ENCODE measurements around the gene LCN1.

LCN1 gene

DNA sequence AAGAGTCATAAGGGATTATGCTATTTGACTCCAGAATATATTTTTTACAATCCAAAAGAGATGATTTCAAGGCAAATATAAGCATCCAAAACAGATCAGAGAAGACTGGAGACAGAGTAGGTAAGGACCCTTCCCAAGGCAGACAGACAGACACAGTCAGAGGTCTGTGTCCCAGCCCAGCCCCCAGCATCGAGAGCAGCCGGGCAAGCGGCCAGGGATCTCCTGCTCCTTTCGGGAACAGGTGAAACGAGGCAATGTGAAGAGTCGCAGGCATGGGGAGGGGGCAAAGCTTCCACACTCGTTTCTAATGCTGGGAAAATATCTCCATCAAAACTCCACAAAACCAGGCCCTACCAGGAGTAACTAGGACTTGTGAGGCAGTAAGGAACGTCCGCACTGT lies 46.1 kb downstream of the LCN1 start:
- DNase-seq = no peak

DNA sequence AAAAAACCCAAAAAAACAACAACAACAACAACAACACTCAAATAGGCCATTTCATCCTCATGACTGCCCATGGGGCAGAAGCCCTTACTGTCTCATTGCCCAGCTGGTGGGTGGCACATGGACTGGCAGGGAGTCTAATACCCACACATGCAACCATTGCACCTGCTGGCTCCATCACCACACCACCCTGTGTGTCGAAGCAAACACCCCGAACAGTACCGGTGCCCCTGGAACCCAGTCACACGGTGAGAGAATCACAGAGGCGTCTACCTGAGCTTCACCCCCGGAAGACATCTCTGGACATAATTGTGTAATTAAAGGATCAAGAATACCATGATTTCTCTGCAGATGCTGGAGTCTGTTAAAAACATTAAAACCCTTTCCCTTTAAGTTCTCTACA lies 46.8 kb downstream of the LCN1 start:
- ATAC-seq (no peak), DNase-seq (no peak)

More for the DNA sequence above, 46.1 kb downstream of the LCN1 start:
- no peak for ATAC-seq

DNA sequence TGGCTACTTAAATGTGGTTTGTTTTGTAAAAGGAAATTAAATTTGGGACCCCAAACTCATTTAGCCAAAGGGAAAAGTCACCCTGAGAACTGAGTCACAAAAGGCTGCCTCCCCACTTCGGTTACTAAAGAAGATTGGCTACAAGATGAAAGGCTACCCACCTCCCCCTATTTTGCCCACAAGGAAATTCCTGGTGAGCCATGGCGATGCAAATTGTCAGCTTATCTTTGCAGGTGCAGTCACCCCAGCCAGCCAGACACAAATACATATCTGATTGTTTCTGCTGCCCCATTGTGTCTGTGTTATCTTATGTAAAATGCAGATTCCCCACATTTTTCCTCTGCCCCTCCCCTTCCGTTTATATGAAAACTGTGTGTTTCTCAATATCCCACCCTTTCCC lies 49.2 kb downstream of the LCN1 start:
- ATAC-seq (no peak), DNase-seq (no peak)

DNA sequence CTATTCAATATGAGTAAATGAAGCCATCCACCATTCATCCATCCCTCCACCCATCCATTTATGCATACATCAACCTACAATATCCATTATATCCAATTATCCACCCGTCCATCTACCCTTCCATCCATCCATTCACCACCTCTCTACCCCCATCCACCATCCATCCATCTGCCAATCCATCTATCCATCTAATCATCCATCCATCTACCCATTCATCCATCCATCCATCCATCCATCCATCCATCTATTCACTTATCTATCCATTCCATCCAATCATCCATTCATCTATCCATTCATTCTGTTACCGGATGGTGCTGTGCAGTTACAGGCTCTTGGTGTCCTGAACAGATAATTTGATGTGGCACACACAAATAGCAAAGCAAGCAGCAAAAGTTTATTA lies 51.0 kb downstream of the LCN1 start:
- ATAC-seq (no peak), DNase-seq (no peak)

DNA sequence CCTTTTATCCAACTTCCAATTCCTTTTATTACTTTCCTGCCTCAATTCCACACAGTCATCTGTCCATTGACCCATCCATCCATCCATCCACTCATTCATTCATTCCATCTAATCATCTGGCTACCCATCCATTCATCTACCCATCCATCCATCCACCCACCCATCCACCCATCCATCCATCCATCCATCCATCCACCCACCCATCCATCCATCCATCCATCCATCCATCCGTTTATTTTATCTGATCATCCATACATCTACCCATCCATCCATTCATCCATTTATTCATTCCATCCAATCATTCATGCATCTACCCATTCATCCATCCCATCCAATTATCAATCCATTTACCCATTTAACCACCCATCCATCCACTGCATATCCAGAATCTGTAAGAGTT lies 51.9 kb downstream of the LCN1 start:
- ATAC-seq (no peak), DNase-seq (no peak)

DNA sequence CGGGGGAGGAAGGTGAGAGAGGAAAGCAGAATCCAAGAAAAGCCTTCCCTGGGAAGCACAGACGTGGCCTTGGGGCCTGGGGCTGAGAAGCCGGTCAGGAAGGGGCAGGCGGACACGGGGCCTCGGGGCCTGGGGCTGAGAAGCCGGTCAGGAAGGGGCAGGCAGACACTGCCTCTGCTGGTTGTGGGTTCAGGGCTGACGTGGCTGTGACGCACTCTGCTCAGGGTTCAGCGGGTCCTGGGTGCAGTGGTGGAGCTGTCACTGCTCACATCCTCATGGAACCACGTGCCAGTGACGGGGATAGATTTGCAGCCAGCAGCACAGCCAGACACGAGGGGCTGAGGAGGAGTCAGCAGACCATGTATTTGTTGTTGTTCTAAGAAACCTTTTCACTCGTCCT lies 53.1 kb downstream of the LCN1 start:
- DNase-seq = no peak
- no peak for ATAC-seq

DNA sequence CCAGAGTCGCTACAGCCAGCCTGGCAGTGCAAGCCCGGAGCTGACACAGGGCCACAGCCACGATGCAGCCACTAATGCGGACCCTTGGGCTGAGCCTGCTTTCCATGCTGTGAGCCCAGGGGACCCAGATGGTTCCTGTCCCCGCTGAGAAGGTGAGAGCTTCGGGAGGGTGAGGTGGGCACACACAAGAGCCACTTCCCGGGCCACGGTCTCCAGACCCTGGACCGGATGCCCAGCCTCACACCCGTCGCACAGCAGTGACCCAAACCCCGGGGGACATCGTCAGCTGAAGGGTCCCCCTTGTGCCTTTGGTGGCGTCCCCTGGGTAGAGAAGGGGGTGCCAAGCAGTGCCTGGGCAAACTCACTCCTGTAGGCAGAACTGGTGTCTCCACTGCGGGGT lies 53.7 kb downstream of the LCN1 start:
- no peak for DNase-seq
- ATAC-seq = no peak
